GM10266 (cell line): ENCODE results near the gene COL5A3.
A peak's percentile ranks its signal among the peaks of the same experiment; 100 is the strongest.

Source experiments
- DNase-seq: peaks from one replicate; pipeline ENCODE4 v3.0.0; 2012; ENCODE audit errors: extremely low spot score
- TF ChIP-seq, protein P1 (sequence below): IDR thresholded peaks from 2 replicates; pipeline ENCODE4 v1.5.1; 2012; ENCODE audit warnings: mild to moderate bottlenecking, low read depth; ENCODE audit not compliant: control insufficient read depth, insufficient read depth; ENCODE audit errors: missing control alignments

COL5A3 gene

DNA sequence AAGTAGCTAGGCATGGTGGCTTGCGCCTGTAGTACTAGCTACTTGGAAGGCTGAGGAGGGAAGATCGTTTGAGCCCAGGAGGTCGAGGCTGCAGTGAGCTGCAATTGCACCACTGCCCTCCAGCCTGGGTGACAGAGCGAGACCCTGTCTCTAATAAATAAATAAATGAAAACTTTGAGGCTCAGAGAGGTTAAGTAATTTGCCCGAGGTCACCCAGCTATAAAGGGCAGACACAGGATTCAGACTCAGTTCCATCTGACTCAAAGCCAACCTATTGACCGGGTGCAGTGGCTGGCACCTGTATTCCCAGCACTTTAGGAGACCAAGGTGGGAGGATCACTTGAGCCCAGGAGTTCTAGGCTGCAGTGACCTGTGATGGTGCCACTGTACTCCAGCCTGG, 66.6 kb downstream of the COL5A3 start:
- no peak for DNase-seq
- TF ChIP-seq, protein P1, sequence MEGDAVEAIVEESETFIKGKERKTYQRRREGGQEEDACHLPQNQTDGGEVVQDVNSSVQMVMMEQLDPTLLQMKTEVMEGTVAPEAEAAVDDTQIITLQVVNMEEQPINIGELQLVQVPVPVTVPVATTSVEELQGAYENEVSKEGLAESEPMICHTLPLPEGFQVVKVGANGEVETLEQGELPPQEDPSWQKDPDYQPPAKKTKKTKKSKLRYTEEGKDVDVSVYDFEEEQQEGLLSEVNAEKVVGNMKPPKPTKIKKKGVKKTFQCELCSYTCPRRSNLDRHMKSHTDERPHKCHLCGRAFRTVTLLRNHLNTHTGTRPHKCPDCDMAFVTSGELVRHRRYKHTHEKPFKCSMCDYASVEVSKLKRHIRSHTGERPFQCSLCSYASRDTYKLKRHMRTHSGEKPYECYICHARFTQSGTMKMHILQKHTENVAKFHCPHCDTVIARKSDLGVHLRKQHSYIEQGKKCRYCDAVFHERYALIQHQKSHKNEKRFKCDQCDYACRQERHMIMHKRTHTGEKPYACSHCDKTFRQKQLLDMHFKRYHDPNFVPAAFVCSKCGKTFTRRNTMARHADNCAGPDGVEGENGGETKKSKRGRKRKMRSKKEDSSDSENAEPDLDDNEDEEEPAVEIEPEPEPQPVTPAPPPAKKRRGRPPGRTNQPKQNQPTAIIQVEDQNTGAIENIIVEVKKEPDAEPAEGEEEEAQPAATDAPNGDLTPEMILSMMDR = no peak

DNA sequence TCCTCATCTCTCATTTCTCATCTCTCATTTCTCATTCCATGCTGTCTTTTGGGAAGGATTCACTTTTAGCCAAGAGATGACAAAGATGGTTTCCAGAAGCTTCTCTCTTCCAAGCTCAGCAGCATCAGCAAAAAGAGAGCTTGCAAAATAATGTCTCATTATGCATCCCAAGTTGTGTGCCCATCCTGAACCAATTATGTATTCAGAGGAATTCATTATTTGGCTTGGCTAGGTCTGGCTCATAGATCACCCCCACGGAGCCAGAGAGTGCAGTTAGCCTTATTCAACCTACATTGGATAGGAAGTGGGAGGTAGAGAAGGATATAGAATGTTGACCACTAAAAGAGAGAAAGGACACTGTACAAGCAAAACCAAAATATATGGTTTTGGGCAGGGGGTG, 68.6 kb downstream of the COL5A3 start:
- no peak for DNase-seq
- TF ChIP-seq, protein P1 = no peak

DNA sequence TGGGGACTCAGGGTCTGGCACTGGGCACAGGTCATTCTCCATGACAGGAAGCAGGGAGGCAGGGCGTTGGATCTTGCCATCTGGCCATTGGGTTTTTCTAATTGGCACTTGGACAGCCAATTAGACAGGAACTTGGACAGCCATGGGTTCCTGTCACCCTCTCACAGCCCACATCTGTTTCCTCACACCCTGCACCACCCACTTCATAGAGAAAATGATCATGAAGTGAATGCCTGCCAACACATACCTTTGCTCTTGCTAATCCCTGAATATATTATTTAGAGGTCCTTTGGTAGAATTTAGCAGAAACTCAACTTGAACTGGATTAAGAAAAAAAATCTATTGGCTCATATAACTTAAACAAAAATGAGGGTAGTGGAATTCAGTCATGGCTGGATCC, 69.1 kb downstream of the COL5A3 start:
- DNase-seq = no peak
- TF ChIP-seq, protein P1 = no peak

DNA sequence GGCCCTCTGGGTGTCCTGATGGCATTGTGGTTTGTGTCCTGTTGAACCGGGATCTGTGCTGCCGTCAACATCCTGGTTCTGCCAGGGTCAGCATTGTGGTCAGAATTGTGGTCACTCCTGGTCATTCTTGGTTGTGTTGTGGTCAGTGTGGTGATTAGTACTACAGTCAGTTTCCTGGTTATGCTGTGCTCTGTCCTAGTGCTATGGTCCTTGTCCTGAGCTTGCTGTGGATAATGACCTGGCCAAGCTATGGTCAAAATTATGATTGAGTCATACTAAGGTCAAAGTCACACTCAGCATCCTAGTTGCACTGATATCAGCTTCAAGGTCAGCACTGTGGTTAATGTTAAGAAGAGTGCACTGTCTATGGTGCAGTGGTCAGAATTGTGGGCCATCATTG, 69.5 kb downstream of the COL5A3 start:
- DNase-seq = no peak
- TF ChIP-seq, protein P1 = no peak

DNA sequence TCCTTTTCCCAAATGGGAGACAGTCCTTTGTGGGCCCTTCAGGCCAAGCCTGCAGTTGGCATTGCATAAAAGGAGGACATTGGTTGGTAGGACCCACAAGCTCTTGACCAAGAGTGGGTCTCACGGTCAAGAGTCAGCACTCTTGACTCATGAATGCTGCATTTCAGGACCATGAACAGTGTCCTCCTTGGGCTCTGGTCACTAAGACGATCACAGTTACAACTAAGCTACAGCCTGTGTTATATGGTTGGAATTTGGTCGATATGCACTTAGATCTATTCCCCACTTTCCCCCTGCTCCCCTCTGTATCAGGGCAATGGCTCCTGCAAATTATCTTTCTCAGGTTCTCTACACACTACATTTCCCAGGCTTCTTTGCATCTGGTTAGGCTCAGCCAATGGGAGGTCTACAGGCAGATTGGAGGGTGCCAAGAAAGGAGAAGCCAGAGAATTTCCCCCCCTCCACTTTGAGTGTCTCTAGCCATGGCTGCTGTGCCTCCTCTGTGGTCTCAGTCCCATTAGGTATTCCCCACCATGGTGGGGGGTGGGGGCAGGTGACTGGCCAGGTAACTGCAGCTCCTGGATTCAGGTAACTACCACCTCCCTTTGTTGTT, 70.9 kb downstream of the COL5A3 start:
- DNase-seq = peak; percentile 11
- TF ChIP-seq, protein P1 = no peak

DNA sequence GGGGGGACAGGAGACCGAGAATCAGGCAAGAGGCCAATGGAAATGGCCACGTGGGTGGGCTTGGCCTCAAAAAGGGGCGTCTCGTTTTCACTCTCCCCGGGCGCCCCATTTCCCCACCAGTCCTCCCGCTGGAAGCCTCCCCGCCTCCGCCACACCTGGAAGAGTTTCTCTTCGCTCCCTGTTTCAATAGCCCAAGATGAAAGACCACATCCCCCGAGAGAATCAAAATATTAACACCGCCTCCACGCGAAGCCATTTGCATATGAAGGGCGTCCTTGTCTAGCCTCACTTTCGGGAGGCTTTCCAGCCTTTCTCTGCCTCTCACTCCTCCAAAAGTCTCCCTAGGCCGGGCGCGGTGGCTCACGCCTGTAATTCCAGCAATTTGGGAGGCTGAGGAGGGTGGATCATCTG, 73.3 kb downstream of the COL5A3 start:
- peak; percentile 53 for DNase-seq
- TF ChIP-seq, protein P1 = no peak

DNA sequence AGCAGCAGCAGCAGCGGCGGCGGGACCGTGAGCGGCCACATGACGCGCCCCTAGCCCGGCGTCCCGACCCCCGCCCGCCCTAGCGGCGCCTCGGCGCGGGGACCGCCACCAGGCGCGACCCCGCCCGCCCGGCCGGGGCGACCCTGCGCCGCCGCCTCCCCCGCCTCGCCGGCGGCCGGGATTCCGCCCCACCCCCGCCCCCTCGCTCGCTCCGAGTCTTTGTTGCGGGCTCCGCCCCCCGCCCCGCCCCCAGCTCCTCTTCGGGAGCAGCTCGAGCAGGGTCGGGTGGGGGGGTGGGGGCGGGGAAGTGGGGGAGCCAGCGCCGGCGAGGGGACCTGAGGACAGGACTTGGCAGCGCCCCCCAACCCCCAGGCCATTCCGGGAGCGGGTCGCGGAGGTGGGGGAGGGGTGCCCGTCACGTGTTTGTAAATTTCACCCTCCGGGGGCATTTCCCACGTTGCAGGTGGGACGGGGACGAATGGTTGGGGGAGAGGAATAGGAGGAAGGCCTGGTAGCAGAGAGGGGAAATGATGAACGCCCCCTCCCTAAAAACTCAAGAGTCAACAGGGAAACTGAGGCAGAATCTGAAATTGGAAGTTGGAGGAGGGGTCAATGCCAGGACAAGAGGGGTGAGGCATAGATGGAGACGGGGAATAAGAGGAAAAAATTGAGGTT, 73.8 kb downstream of the COL5A3 start, which contains the start of gene OLFM2:
OLFM2 (minus strand) TSS at position 190 of the 675 bp plus-strand sequence; CDS start at position 41, 149 bp downstream.
- peak; percentile 62 for DNase-seq
- TF ChIP-seq, protein P1 = no peak
